ENCODE results near the gene ERC1.

The ERC1 gene

GRCh38 chr12:990661-991349, at the start of gene ERC1:
Gene ERC1, plus strand, starts transcription at chr12:991223. Its CDS starts 36,681 bp downstream, at chr12:1027904.
- FAIRE-seq = no peak

- FAIRE-seq = no peak
These were observed 48.0 kb upstream of the ERC1 start for GRCh38 chr12:943051-943450.

- no peak for FAIRE-seq
These were observed 46.8 kb upstream of the ERC1 start for GRCh38 chr12:944211-944610.

- no peak for FAIRE-seq
These were observed 44.8 kb upstream of the ERC1 start for GRCh38 chr12:946212-946611.

- FAIRE-seq = no peak
These were observed 44.4 kb upstream of the ERC1 start for GRCh38 chr12:946631-947030.

- no peak for FAIRE-seq
These were observed 42.8 kb upstream of the ERC1 start for GRCh38 chr12:948238-948637.

GRCh38 chr12:949453-950191, 41.4 kb upstream of the ERC1 start, which contains the start of gene RAD52:
Gene RAD52, minus strand, starts transcription at chr12:949694. Its CDS starts 16,636 bp downstream, at chr12:933058.
- FAIRE-seq = peak; percentile 90

- FAIRE-seq = no peak
These were observed 39.8 kb upstream of the ERC1 start for GRCh38 chr12:951176-951575.

GRCh38 chr12:953776-954175, 37.2 kb upstream of the ERC1 start:
- no peak for FAIRE-seq

- FAIRE-seq = no peak
These were observed 36.3 kb upstream of the ERC1 start for GRCh38 chr12:954741-955140.

GRCh38 chr12:955939-956338, 35.1 kb upstream of the ERC1 start:
- no peak for FAIRE-seq

- FAIRE-seq = no peak
These were observed 32.4 kb upstream of the ERC1 start for GRCh38 chr12:958588-959123.

GRCh38 chr12:966724-967123, 24.3 kb upstream of the ERC1 start:
- FAIRE-seq = no peak

- no peak for FAIRE-seq
These were observed 23.4 kb upstream of the ERC1 start for GRCh38 chr12:967641-968040.

- no peak for FAIRE-seq
These were observed 22.5 kb upstream of the ERC1 start for GRCh38 chr12:968545-968944.

- no peak for FAIRE-seq
These were observed 21.2 kb upstream of the ERC1 start for GRCh38 chr12:969821-970220.

- no peak for FAIRE-seq
These were observed 19.0 kb upstream of the ERC1 start for GRCh38 chr12:971991-972390.

GRCh38 chr12:974271-974862, 16.7 kb upstream of the ERC1 start:
- no peak for FAIRE-seq

GRCh38 chr12:976644-977043, 14.4 kb upstream of the ERC1 start:
- FAIRE-seq = no peak

GRCh38 chr12:977156-977555, 13.9 kb upstream of the ERC1 start:
- no peak for FAIRE-seq

- FAIRE-seq = no peak
These were observed 11.7 kb upstream of the ERC1 start for GRCh38 chr12:979349-979748.

GRCh38 chr12:981176-981828, 9.7 kb upstream of the ERC1 start:
- FAIRE-seq = no peak

- FAIRE-seq = no peak
These were observed 9.1 kb upstream of the ERC1 start for GRCh38 chr12:981961-982360.
